Natural killer cell (primary cell): ENCODE measurements around the gene GASK1A. TPM values are rescaled to one million over a fixed set of nuclear protein-coding genes. Genes with fewer than 3 reads are reported as not detected.

Experiments
- ATAC-seq, 3 donors: fragments of 150-1000 bp in 2 of 3; fragments of 200-7000 bp in 1 of 3; cut with Tn5 transposase; 1 replicate in 1 of 3; 2 replicates in 2 of 3; pipeline ENCODE4 v1.10.0; 2021; ENCODE audit warnings: mild to moderate bottlenecking in 2 of 3, moderate library complexity in 2 of 3
- DNase-seq, 2 donors: peaks; one replicate each; pipeline versions ENCODE4 v3.0.0 to v3.0.0-alpha.2; 2013 to 2021; ENCODE audit warnings: mixed read lengths in 1 of 2
- H3K27ac ChIP-seq: one replicate; pipeline ENCODE4 v1.5.1; 2013; ENCODE audit warnings: mild to moderate bottlenecking, low read length
- H3K27me3 ChIP-seq: one replicate; pipeline ENCODE4 v1.6.1; 2013; ENCODE audit warnings: low read length; ENCODE audit not compliant: control insufficient read depth, insufficient read depth
- H3K36me3 ChIP-seq: one replicate; pipeline ENCODE4 v1.6.1; 2013; ENCODE audit warnings: low read length; ENCODE audit not compliant: control insufficient read depth, insufficient read depth
- H3K4me1 ChIP-seq: one replicate; pipeline ENCODE4 v1.6.1; 2013; ENCODE audit warnings: low read length; ENCODE audit not compliant: control insufficient read depth, insufficient read depth
- H3K4me3 ChIP-seq: one replicate; pipeline ENCODE4 v1.5.1; 2013; ENCODE audit warnings: low read length
- H3K9me3 ChIP-seq: one replicate; pipeline ENCODE4 v1.6.1; 2013; ENCODE audit warnings: low read length; ENCODE audit not compliant: control insufficient read depth, insufficient read depth
- H3K27ac Mint-ChIP-seq, 2 donors: one replicate each; pipeline ENCODE4 v1.8.0; 2022; ENCODE audit warnings: mild to moderate bottlenecking in 2 of 2, mixed read lengths in 2 of 2, moderate library complexity in 1 of 2
- H3K27me3 Mint-ChIP-seq, 2 donors: one replicate each; pipeline ENCODE4 v1.8.0; 2022; ENCODE audit warnings: low read depth in 2 of 2, mixed read lengths in 2 of 2
- H3K36me3 Mint-ChIP-seq: one replicate; pipeline ENCODE4 v1.8.0; 2022; ENCODE audit warnings: mixed read lengths
- H3K4me1 Mint-ChIP-seq, 2 donors: one replicate each; pipeline ENCODE4 v1.8.0; 2022; ENCODE audit warnings: mixed read lengths in 2 of 2
- H3K4me3 Mint-ChIP-seq: one replicate; pipeline ENCODE4 v1.8.0; 2022; ENCODE audit warnings: mild to moderate bottlenecking, moderate library complexity, mixed read lengths
- H3K9me3 Mint-ChIP-seq, 2 donors: one replicate each; pipeline ENCODE4 v1.8.0; 2022; ENCODE audit warnings: mixed read lengths in 2 of 2
- WGBS: methylation state at CpG from one replicate; pipeline ENCODE4 v1.1.7; 2013; ENCODE audit warnings: missing lambda C conversion rate; ENCODE audit not compliant: insufficient coverage; 5-methylcytosine and 5-hydroxymethylcytosine counted together
- intact Hi-C: fragments of 100-400 bp; cut with micrococcal nuclease; formaldehyde crosslinking; loops from one replicate; pipeline ENCODE4 v1.14.2; 2022
- total RNA-seq, 4 donors: library from RNA; stranded (reverse); fragments of 120-200 nt in 1 of 4; gene quantifications; one replicate each; pipeline versions ENCODE4 v1.2.3 to v1.2.4, GENCODE V29; 2013 to 2022
- TF ChIP-seq, protein P1 (sequence below): fragments of 200-600 bp; IDR thresholded peaks from one replicate; pipeline ENCODE4 v1.8.0; 2022; ENCODE audit warnings: antibody characterized with exemption

The GASK1A gene
- total RNA-seq, 3 donors from 2014 or later (not counting 1 experiment from before 2014, with no cell fraction given), result 0.12 to 0.34 TPM; not detected in 1

DNA sequence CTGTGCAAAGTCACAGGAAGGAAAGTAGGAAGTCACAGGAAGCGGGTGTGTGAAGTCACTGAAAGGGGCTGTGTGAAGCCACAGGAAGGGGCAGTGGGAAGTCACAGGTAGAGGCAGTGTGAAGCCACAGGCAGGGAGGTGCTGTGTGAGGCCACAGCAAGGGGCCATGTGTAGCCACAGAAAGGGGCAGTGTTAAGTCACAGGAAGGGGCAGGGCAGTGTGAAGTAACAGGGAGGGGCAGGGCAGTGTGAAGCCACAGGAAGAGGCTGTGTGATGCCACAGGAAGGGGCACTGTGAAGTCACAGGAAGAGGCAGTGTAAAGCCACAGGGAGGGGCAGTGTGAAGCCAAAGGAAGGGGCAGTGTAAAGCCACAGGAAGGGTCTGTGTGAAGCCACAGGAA is 36.5 kb downstream of the GASK1A start:
- DNase-seq (peak; percentile 25 to 50), ATAC-seq (peak in 2 of 3 donors; percentile 9)
- H3K27me3 Mint-ChIP-seq, result no peaks in the 10 kb centered on the region
- intact Hi-C loops, result no loop called here
- Histone ChIP-seq H3K36me3 (no peaks in the 10 kb centered on the region), H3K27ac (peak overlapping the region; percentile 97), H3K4me3 (no peak overlapping the region), H3K9me3 (peaks cover 73% of the 10 kb centered on the region), H3K4me1 (peaks cover 41% of the 10 kb centered on the region), H3K27me3 (no peaks in the 10 kb centered on the region)
- no peak overlapping the region for H3K4me3 Mint-ChIP-seq
- H3K4me1 Mint-ChIP-seq, result peaks cover 4 to 15% of the 10 kb centered on the region in 2 donors
- no peaks in the 10 kb centered on the region for H3K36me3 Mint-ChIP-seq
- no peak overlapping the region for H3K27ac Mint-ChIP-seq
- H3K9me3 Mint-ChIP-seq, result no peaks in the 10 kb centered on the region
- 31% methylated on average over 1 of the region's 1 CpG for WGBS
- TF ChIP-seq, protein P1, sequence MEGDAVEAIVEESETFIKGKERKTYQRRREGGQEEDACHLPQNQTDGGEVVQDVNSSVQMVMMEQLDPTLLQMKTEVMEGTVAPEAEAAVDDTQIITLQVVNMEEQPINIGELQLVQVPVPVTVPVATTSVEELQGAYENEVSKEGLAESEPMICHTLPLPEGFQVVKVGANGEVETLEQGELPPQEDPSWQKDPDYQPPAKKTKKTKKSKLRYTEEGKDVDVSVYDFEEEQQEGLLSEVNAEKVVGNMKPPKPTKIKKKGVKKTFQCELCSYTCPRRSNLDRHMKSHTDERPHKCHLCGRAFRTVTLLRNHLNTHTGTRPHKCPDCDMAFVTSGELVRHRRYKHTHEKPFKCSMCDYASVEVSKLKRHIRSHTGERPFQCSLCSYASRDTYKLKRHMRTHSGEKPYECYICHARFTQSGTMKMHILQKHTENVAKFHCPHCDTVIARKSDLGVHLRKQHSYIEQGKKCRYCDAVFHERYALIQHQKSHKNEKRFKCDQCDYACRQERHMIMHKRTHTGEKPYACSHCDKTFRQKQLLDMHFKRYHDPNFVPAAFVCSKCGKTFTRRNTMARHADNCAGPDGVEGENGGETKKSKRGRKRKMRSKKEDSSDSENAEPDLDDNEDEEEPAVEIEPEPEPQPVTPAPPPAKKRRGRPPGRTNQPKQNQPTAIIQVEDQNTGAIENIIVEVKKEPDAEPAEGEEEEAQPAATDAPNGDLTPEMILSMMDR, result no peak

DNA sequence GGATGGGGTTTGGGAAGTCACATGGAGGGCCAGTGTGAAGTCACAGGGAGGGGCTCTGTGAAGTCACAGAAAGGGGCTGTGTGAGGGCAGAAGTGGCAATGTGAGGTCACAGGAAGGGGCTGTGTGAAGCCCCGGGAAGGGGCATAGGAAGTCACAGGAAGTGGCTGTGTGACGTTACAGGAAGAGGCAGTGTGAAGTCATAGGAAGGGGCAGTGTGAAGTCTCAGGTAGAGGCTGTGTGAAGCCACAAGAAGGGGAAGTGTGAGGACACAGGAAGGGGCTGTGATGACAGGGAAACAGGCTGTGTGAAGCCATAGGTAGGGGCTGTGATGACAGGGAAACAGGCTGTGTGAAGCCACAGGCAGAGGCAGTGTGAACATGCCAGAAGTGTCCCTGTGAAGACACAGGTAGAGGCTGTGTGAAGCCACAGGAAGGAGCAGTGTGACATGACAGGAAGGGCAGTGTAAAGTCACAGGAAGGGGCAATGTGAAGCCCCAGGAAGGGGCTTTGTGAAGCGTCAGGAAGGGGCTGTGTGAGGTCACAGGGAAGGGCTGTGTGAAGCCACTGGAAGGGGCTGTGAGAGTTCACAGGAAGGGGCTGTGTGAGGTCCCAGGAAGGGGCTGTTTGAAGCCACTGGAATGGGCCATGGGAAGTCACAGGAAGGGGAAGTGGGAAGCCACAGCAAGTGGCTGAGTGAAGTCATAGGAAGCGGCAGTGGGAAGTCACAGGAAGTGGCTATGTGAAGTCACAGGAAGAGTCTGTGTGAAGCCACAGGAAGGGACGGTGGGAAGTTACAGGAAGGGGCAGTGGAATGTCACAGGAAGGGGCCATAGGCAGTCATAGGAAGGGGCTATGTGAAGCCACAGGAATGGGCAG is 37.1 kb downstream of the GASK1A start:
- no peaks in the 10 kb centered on the region for H3K27me3 Mint-ChIP-seq
- Histone ChIP-seq H3K27ac (peak overlapping the region; percentile 97), H3K4me1 (peaks cover 48% of the 10 kb centered on the region), H3K9me3 (peaks cover 71% of the 10 kb centered on the region), H3K36me3 (no peaks in the 10 kb centered on the region), H3K27me3 (no peaks in the 10 kb centered on the region), H3K4me3 (no peak overlapping the region)
- no peak overlapping the region for H3K27ac Mint-ChIP-seq
- peak; percentile 24 to 58 for DNase-seq
- intact Hi-C loops, result no loop called here
- no peaks in the 10 kb centered on the region for H3K9me3 Mint-ChIP-seq
- TF ChIP-seq, protein P1, result no peak
- 27% methylated on average over 5 of the region's 5 CpGs for WGBS
- H3K4me1 Mint-ChIP-seq, result peaks cover 11 to 21% of the 10 kb centered on the region in 2 donors
- peak in 2 of 3 donors; percentile 8 to 15 for ATAC-seq
- no peaks in the 10 kb centered on the region for H3K36me3 Mint-ChIP-seq
- H3K4me3 Mint-ChIP-seq, result no peak overlapping the region

DNA sequence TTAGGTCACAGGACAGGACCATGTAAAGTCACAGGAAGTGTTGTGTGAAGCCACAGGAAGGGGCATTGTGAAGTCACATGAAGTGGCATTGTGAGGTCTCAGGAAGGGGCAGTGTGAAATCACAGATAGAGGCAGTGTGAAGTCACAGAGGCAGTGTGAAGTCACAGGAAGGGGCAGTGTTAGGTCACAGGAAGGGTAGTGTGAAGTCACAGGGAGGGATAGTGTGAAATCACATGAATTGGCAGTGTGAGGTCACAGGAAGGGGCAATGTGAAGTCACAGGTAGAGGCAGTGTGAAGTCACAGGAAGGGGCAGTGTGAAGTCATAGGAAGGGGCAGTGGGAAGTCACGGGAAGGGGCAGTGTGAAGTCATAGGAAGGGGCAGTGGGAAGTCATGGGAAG is 37.9 kb downstream of the GASK1A start:
- intact Hi-C loops, result no loop called here
- TF ChIP-seq, protein P1, result no peak
- peaks cover 18 to 29% of the 10 kb centered on the region in 2 donors for H3K4me1 Mint-ChIP-seq
- peak in 1 of 3 donors; percentile 12 for ATAC-seq
- 88% methylated on average over 1 of the region's 1 CpG for WGBS
- H3K27ac Mint-ChIP-seq, result no peak overlapping the region
- peaks cover 63% of the 10 kb centered on the region for H3K9me3 ChIP-seq
- H3K36me3 ChIP-seq, result no peaks in the 10 kb centered on the region
- no peak overlapping the region for H3K4me3 Mint-ChIP-seq
- H3K9me3 Mint-ChIP-seq, result no peaks in the 10 kb centered on the region
- no peaks in the 10 kb centered on the region for H3K36me3 Mint-ChIP-seq
- no peaks in the 10 kb centered on the region for H3K27me3 ChIP-seq
- H3K27ac ChIP-seq, result peak overlapping the region; percentile 97
- H3K4me1 ChIP-seq, result peaks cover 55% of the 10 kb centered on the region
- DNase-seq, result peak; percentile 30 to 39
- no peaks in the 10 kb centered on the region for H3K27me3 Mint-ChIP-seq
- H3K4me3 ChIP-seq, result no peak overlapping the region
